H1 (cell line): ENCODE data around the gene CPLX1. TPM values are rescaled to one million over a fixed set of nuclear protein-coding genes. Genes with fewer than 3 reads are reported as not detected.

Experiments
- CTCF ChIA-PET: fragments of 300-600 bp; sonication (Branson Sonifier 250); formaldehyde crosslinking; loops from one replicate; lab custom pipeline; 2021; ENCODE audit not compliant: partially characterized antibody; lab: Charles Lee
- POLR2A ChIA-PET: fragments of 300-600 bp; sonication (Branson Sonifier 250); formaldehyde crosslinking; loops from one replicate; lab custom pipeline; 2021; ENCODE audit warnings: inconsistent platforms; ENCODE audit not compliant: partially characterized antibody; lab: Charles Lee
- DNase-seq, 2 experiments: peaks; one replicate each; pipeline versions ENCODE4 v3.0.0 to v3.0.0-alpha.2; 2010 to 2022; ENCODE audit warnings: low spot score in 2 of 2, low read depth in 1 of 2, mixed read lengths in 1 of 2
- FAIRE-seq: peaks from 2 replicates; lab custom pipeline; 2011; peaks lifted over from hg19 to GRCh38; lab: Jason Lieb, UNC
- H2AFZ ChIP-seq: 2 replicates; pipeline ENCODE4 v1.8.1; 2012; ENCODE audit warnings: low read length, inconsistent platforms
- H2AK5ac ChIP-seq: 2 replicates; pipeline ENCODE4 v1.6.1; 2013; ENCODE audit warnings: low read depth, low read length
- H2BK120ac ChIP-seq: replicated peaks from 2 replicates; pipeline ENCODE3; 2013; ENCODE audit warnings: low read depth, low read length, inconsistent platforms
- H2BK12ac ChIP-seq: 2 replicates; pipeline ENCODE4 v1.6.1; 2013; ENCODE audit warnings: low read depth, low read length
- H2BK15ac ChIP-seq: 2 replicates; pipeline ENCODE4 v1.6.1; 2013; ENCODE audit warnings: low read length
- H2BK20ac ChIP-seq: 2 replicates; pipeline ENCODE4 v1.6.1; 2013; ENCODE audit warnings: low read length
- H2BK5ac ChIP-seq: 2 replicates; pipeline ENCODE4 v1.6.1; 2013; ENCODE audit warnings: low read depth, low read length
- H3K14ac ChIP-seq: 2 replicates; pipeline ENCODE4 v1.6.1; 2013; ENCODE audit warnings: inconsistent platforms; ENCODE audit not compliant: insufficient read length
- H3K18ac ChIP-seq: 2 replicates; pipeline ENCODE4 v1.6.1; 2013; ENCODE audit warnings: low read length; ENCODE audit errors: extremely low read depth
- H3K23ac ChIP-seq: 2 replicates; pipeline ENCODE4 v1.6.1; 2013; ENCODE audit warnings: inconsistent platforms; ENCODE audit not compliant: insufficient read length
- H3K23me2 ChIP-seq: 2 replicates; pipeline ENCODE4 v1.6.1; 2013; ENCODE audit warnings: low read depth, low read length
- H3K27ac ChIP-seq: 2 replicates; pipeline ENCODE4 v1.6.1; 2011; ENCODE audit warnings: low read depth, low read length, inconsistent platforms
- H3K27me3 ChIP-seq, 4 experiments: replicated peaks in 1 of 4; 1 replicate in 1 of 4; 2 replicates in 3 of 4; pipeline versions ENCODE4 v1.6.1 to v1.8.1; 2011 to 2013; ENCODE audit warnings: low read length in 3 of 4, mild to moderate bottlenecking in 3 of 4, inconsistent platforms in 2 of 4, mixed read lengths in 2 of 4, moderate library complexity in 1 of 4; ENCODE audit not compliant: control insufficient read depth in 3 of 4, insufficient read depth in 3 of 4; ENCODE audit errors: extremely low read depth in 1 of 4
- H3K36me3 ChIP-seq, 4 experiments: 2 replicates each; pipeline versions ENCODE4 v1.6.1 to v1.8.1; 2011 to 2013; ENCODE audit warnings: mild to moderate bottlenecking in 4 of 4, low read length in 3 of 4, moderate library complexity in 2 of 4, control low read depth in 1 of 4, inconsistent platforms in 1 of 4; ENCODE audit not compliant: insufficient read depth in 4 of 4, control insufficient read depth in 2 of 4
- H3K4ac ChIP-seq: replicated peaks from 2 replicates; pipeline ENCODE3; 2013; ENCODE audit warnings: low read length, low read depth, mixed read lengths, inconsistent platforms; ENCODE audit not compliant: insufficient read length
- H3K4me1 ChIP-seq, 4 experiments: replicated peaks in 1 of 4; 1 replicate in 1 of 4; 2 replicates in 3 of 4; pipeline versions ENCODE4 v1.6.1 to v1.8.1; 2011 to 2013; ENCODE audit warnings: low read length in 3 of 4, inconsistent platforms in 2 of 4, mixed read lengths in 1 of 4; ENCODE audit not compliant: insufficient read depth in 4 of 4, control insufficient read depth in 3 of 4
- H3K4me2 ChIP-seq, 2 experiments: 2 replicates each; pipeline versions ENCODE4 v1.6.1 to v1.8.1; 2011 to 2013; ENCODE audit warnings: low read depth in 2 of 2, low read length in 2 of 2, control low read depth in 1 of 2, inconsistent platforms in 1 of 2, mild to moderate bottlenecking in 1 of 2; ENCODE audit not compliant: insufficient read depth in 1 of 2
- H3K4me3 ChIP-seq, 4 experiments: fragments of 200-600, 300-600 bp in 1 of 4; sonication (generic), shearing (Covaris generic), sonication (Bioruptor Twin) in 1 of 4; 2 replicates each; pipeline versions ENCODE4 v1.5.1 to v1.8.1; 2011 to 2016; ENCODE audit warnings: low read length in 4 of 4, low read depth in 3 of 4, control low read depth in 2 of 4, inconsistent platforms in 2 of 4, mild to moderate bottlenecking in 2 of 4, mixed read lengths in 1 of 4, moderate library complexity in 1 of 4; ENCODE audit not compliant: insufficient read depth in 2 of 4; ENCODE audit errors: extremely low read depth in 1 of 4
- H3K56ac ChIP-seq: replicated peaks from 2 replicates; pipeline ENCODE3; 2013; ENCODE audit warnings: low read depth, mild to moderate bottlenecking, mixed read lengths, low read length, inconsistent platforms; ENCODE audit not compliant: insufficient read length
- H3K79me1 ChIP-seq: 2 replicates; pipeline ENCODE4 v1.6.1; 2013; ENCODE audit warnings: low read depth, low read length, control low read depth
- H3K79me2 ChIP-seq, 2 experiments: 2 replicates each; pipeline versions ENCODE4 v1.6.1 to v1.8.1; 2012 to 2013; ENCODE audit warnings: low read length in 2 of 2, mild to moderate bottlenecking in 2 of 2, inconsistent platforms in 1 of 2; ENCODE audit not compliant: insufficient read depth in 2 of 2, control insufficient read depth in 1 of 2
- H3K9ac ChIP-seq, 4 experiments: replicated peaks in 1 of 4; 1 replicate in 1 of 4; 2 replicates in 3 of 4; pipeline versions ENCODE4 v1.6.1 to v1.8.1; 2011 to 2013; ENCODE audit warnings: low read depth in 3 of 4, low read length in 3 of 4, control low read depth in 2 of 4, mild to moderate bottlenecking in 2 of 4, moderate library complexity in 2 of 4, inconsistent platforms in 1 of 4; ENCODE audit errors: extremely low read depth in 1 of 4
- H3K9me3 ChIP-seq, 2 experiments: 2 replicates each; pipeline versions ENCODE4 v1.6.1 to v1.8.1; 2012 to 2013; ENCODE audit warnings: mild to moderate bottlenecking in 2 of 2, moderate library complexity in 2 of 2, control low read depth in 1 of 2, inconsistent platforms in 1 of 2, low read depth in 1 of 2, low read length in 1 of 2, mixed read lengths in 1 of 2; ENCODE audit not compliant: insufficient read depth in 2 of 2
- H4K20me1 ChIP-seq, 2 experiments: replicated peaks in 1 of 2; 2 replicates each; pipeline versions ENCODE3 to v1.8.1; 2011 to 2013; ENCODE audit warnings: inconsistent platforms in 2 of 2, low read length in 2 of 2, mild to moderate bottlenecking in 1 of 2; ENCODE audit not compliant: insufficient read depth in 2 of 2, control insufficient read depth in 1 of 2
- H4K5ac ChIP-seq: 2 replicates; pipeline ENCODE4 v1.6.1; 2013; ENCODE audit warnings: low read length, low read depth, mixed read lengths, inconsistent platforms; ENCODE audit not compliant: insufficient read length
- H4K8ac ChIP-seq: 2 replicates; pipeline ENCODE4 v1.8.0; 2013; ENCODE audit warnings: mild to moderate bottlenecking, moderate library complexity, low read length, inconsistent platforms; ENCODE audit not compliant: insufficient read depth; ENCODE audit errors: extremely low read depth
- H4K91ac ChIP-seq: replicated peaks from 2 replicates; pipeline ENCODE3; 2013; ENCODE audit warnings: low read length, mixed read lengths, inconsistent platforms; ENCODE audit not compliant: insufficient read length
- SP2 ChIP-seq: IDR thresholded peaks from 2 replicates; pipeline ENCODE4 v1.6.1; 2012; ENCODE audit warnings: mild to moderate bottlenecking, low read length, inconsistent platforms
- YY1 ChIP-seq: IDR thresholded peaks from 2 replicates; pipeline ENCODE4 v1.6.1; 2011; ENCODE audit warnings: low read depth, mild to moderate bottlenecking, low read length
- WGBS, 2 experiments: shearing (Covaris generic) in 1 of 2; methylation state at CpG; one replicate each; pipeline versions ENCODE4 v1.1.6 to v1.1.7; 2013 to 2015; ENCODE audit warnings: low lambda C conversion rate in 2 of 2, mixed read lengths in 2 of 2, inconsistent platforms in 1 of 2, low coverage in 1 of 2, missing lambda C conversion rate in 1 of 2; ENCODE audit not compliant: insufficient replicate concordance in 2 of 2, insufficient coverage in 1 of 2, insufficient read length in 1 of 2; ENCODE audit errors: extremely low coverage in 1 of 2, missing lambda C conversion rate in 1 of 2; 5-methylcytosine and 5-hydroxymethylcytosine counted together
- polyA plus RNA-seq, 7 experiments: library from polyadenylated mRNA; depleted of rRNA in 3 of 7; stranded (reverse) in 5 of 7; unstranded in 2 of 7; fragments of >200 nt in 5 of 7; fragments of 200-250 nt in 2 of 7; gene quantifications; 1 replicate in 5 of 7; 2 replicates in 1 of 7; 4 replicates in 1 of 7; pipeline versions ENCODE4 v1.2.1 to v1.2.3, GENCODE V29; 2011 to 2013; ENCODE audit warnings: missing spikeins in 2 of 7, mixed read lengths in 2 of 7
- total RNA-seq: library from RNA; stranded (reverse); fragmentation: NEBNext Ultra II Directional; extraction: Animal tissue kit (Norgen Biotek cat#: 25700); gene quantifications from 2 replicates; pipeline ENCODE4 v1.2.1, GENCODE V29; 2021

Gene CPLX1
- total and polyA plus RNA-seq, 2 of the 8 experiments (the other 6 are each of a cell fraction or from before 2014, with no cell fraction given): 0.32 to 0.56 TPM

DNA sequence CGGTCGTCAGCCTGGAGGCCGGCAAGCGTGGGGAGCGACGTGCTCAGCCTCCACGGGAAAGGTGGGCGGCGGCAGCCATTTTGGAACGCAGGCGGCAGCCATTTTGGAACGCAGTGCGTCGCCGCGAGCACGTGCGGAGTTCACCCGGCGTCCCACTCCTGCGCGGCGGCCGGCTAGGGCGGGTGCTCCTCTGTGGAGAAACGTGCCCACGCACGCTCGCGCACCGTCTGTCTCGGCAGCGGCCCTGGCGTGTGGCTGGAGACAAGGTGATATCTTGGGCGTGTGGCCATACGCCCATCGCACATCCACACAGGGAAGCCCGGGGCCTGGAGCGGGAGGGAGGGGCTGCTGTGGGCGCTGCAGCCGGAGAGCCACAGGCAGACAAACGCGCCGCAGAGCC lies 21.1 kb downstream of the CPLX1 start:
- no peak overlapping the region for H3K4me3 ChIP-seq
- H3K14ac ChIP-seq: no peak overlapping the region
- H3K79me2 ChIP-seq: no peaks in the 10 kb centered on the region
- WGBS, 2 experiments: 94% methylated on average over 31 of the region's 44 CpGs; no CpG with 5 or more reads in 1 of the 2 experiments
- H3K9ac ChIP-seq: no peak overlapping the region
- no peaks in the 10 kb centered on the region for H4K20me1 ChIP-seq
- H2BK20ac ChIP-seq: no peak overlapping the region
- no peaks in the 10 kb centered on the region for H3K4me1 ChIP-seq
- H3K23ac ChIP-seq: no peak overlapping the region
- TF ChIP-seq YY1 (peak; percentile 97), SP2 (no peak)
- no peak overlapping the region for H2BK15ac ChIP-seq
- CTCF ChIA-PET: interaction anchor here (1.0 to 1.2 kb wide), 2 partner anchors 10 to 23 kb away, joined by 3 read pairs; no protein-coding TSS in a partner anchor
- H4K8ac ChIP-seq: peak overlapping the region; percentile 16; the same call in 1 of the 2 replicates
- H2BK120ac ChIP-seq: no peak overlapping the region
- H3K56ac ChIP-seq: no peak overlapping the region
- no peak overlapping the region for H4K91ac ChIP-seq
- H3K9me3 ChIP-seq: peaks cover 0 to 5% of the 10 kb centered on the region in 2 experiments; a peak in 1 of 4 replicates
- no peak overlapping the region for H3K18ac ChIP-seq
- DNase-seq (no peak), FAIRE-seq (no peak)
- H2BK12ac ChIP-seq: no peak overlapping the region
- H3K4ac ChIP-seq: no peak overlapping the region
- no peak overlapping the region for H2BK5ac ChIP-seq
- no peaks in the 10 kb centered on the region for H3K23me2 ChIP-seq
- POLR2A ChIA-PET: no interaction called here
- peaks cover 2 to 21% (median 13%) of the 10 kb centered on the region in 4 experiments; a peak in 5 of 7 replicates for H3K27me3 ChIP-seq
- no peaks in the 10 kb centered on the region; the same call in 1 of the 2 replicates for H3K79me1 ChIP-seq
- no peak overlapping the region for H2AK5ac ChIP-seq
- no peaks in the 10 kb centered on the region for H3K36me3 ChIP-seq
- H2AFZ ChIP-seq: no peak overlapping the region
- H4K5ac ChIP-seq: no peak overlapping the region
- H3K4me2 ChIP-seq: no peak overlapping the region
- H3K27ac ChIP-seq: no peak overlapping the region
